Measurements from ENCODE around the gene ICAM1. TPM values are rescaled to one million over a fixed set of nuclear protein-coding genes. Genes with fewer than 3 reads are reported as not detected.
"Not testable (repeated sequence)": the region's sequence is repeated elsewhere in the genome, so short reads cannot be mapped to it uniquely, and the experiment has no call there.

ICAM1 gene
- total RNA-seq, 1 donor from 2014 or later, result 155 TPM

GRCh38 chr19:10238172-10238783 lies 32.6 kb upstream of the ICAM1 start:
- TF ChIP-seq, protein P1, sequence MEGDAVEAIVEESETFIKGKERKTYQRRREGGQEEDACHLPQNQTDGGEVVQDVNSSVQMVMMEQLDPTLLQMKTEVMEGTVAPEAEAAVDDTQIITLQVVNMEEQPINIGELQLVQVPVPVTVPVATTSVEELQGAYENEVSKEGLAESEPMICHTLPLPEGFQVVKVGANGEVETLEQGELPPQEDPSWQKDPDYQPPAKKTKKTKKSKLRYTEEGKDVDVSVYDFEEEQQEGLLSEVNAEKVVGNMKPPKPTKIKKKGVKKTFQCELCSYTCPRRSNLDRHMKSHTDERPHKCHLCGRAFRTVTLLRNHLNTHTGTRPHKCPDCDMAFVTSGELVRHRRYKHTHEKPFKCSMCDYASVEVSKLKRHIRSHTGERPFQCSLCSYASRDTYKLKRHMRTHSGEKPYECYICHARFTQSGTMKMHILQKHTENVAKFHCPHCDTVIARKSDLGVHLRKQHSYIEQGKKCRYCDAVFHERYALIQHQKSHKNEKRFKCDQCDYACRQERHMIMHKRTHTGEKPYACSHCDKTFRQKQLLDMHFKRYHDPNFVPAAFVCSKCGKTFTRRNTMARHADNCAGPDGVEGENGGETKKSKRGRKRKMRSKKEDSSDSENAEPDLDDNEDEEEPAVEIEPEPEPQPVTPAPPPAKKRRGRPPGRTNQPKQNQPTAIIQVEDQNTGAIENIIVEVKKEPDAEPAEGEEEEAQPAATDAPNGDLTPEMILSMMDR (IDR thresholded peaks at IDR 0.05; ENCODE audit: insufficient read depth, low read length, poor library complexity, severe bottlenecking), result no peak
- H3K36me3 ChIP-seq (ENCODE audit: control insufficient read depth, insufficient read depth, low read length), result no peaks in the 10 kb centered on the region
- H3K27me3 ChIP-seq (ENCODE audit: control insufficient read depth, insufficient read depth, low read length), result no peaks in the 10 kb centered on the region
- H3K4me3 ChIP-seq (ENCODE audit: low read depth, low read length), result no peak overlapping the region
- DNase-seq (ENCODE audit: low read depth), result no peak

DNA sequence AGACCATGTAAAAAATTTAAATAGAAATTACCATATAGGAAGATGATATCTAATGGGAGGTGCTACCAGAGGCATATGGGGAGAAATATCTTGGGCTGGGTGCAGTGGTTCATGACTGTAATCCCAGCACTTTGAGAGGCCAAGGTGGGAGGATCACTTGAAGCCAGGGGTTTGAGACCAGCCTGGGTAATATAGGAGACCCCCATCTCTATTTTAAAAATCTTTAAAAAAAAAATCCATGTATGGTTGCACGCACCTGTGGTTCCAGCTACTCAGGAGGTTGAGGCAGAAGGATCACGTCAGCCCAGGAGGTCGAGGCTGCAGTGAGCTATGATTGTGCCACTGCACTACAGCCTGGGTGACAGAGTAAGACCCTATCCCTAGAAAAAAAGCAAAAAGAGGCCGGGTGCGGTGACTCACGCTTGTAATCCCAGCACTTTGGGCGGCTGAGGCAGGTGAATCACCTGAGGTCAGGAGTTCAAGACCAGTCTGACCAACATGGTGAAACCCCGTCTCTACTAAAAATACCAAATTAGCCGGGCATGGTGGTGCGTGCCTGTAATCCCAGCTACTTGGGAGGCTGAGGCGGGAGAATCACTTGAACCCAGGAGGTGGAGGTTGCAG lies 29.0 kb upstream of the ICAM1 start:
- not testable (repeated sequence) for H3K27me3 ChIP-seq (ENCODE audit: control insufficient read depth, insufficient read depth, low read length); H3K36me3 ChIP-seq (ENCODE audit: control insufficient read depth, insufficient read depth, low read length); DNase-seq (ENCODE audit: low read depth); H3K4me3 ChIP-seq (ENCODE audit: low read depth, low read length)

DNA sequence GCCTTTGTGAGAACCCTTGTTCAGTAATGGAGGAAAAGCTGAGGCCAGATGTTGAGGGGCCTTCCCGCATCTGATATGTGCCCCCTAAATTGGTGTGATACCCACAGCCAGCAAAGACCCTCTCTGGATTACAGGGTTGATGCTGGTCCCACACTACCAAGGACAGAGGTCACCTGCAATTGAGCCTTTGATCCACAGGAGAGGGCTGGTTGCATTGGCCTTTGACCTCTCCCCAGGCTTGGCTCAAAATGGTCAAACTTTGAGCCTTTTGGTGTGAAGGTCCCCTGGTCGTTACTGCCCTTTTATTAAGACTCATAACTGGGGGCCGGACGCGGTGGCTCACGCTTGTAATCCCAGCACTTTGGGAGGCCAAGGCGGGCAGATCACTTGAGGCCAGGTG lies 27.3 kb upstream of the ICAM1 start:
- H3K27me3 ChIP-seq (ENCODE audit: control insufficient read depth, insufficient read depth, low read length), result no peaks in the 10 kb centered on the region
- H3K36me3 ChIP-seq (ENCODE audit: control insufficient read depth, insufficient read depth, low read length), result no peaks in the 10 kb centered on the region
- no peak overlapping the region for H3K4me3 ChIP-seq (ENCODE audit: low read depth, low read length)
- DNase-seq (ENCODE audit: low read depth), result no peak
- TF ChIP-seq, protein P1 (IDR thresholded peaks at IDR 0.05; ENCODE audit: insufficient read depth, low read length, poor library complexity, severe bottlenecking), result no peak

- no peak for DNase-seq (ENCODE audit: low read depth)
- Histone ChIP-seq H3K27me3 (ENCODE audit: control insufficient read depth, insufficient read depth, low read length) (no peaks in the 10 kb centered on the region), H3K4me3 (ENCODE audit: low read depth, low read length) (no peak overlapping the region), H3K36me3 (ENCODE audit: control insufficient read depth, insufficient read depth, low read length) (no peaks in the 10 kb centered on the region)
- TF ChIP-seq, protein P1 (IDR thresholded peaks at IDR 0.05; ENCODE audit: insufficient read depth, low read length, poor library complexity, severe bottlenecking), result no peak
Observed at GRCh38 chr19:10245189-10245939, 25.6 kb upstream of the ICAM1 start.

GRCh38 chr19:10246511-10246910 lies 24.4 kb upstream of the ICAM1 start:
- Histone ChIP-seq H3K36me3 (ENCODE audit: control insufficient read depth, insufficient read depth, low read length) (no peaks in the 10 kb centered on the region), H3K4me3 (ENCODE audit: low read depth, low read length) (no peak overlapping the region), H3K27me3 (ENCODE audit: control insufficient read depth, insufficient read depth, low read length) (no peaks in the 10 kb centered on the region)
- TF ChIP-seq, protein P1 (IDR thresholded peaks at IDR 0.05; ENCODE audit: insufficient read depth, low read length, poor library complexity, severe bottlenecking), result no peak
- no peak for DNase-seq (ENCODE audit: low read depth)
